ENCODE results near the gene CRB1.

The CRB1 gene

DNA sequence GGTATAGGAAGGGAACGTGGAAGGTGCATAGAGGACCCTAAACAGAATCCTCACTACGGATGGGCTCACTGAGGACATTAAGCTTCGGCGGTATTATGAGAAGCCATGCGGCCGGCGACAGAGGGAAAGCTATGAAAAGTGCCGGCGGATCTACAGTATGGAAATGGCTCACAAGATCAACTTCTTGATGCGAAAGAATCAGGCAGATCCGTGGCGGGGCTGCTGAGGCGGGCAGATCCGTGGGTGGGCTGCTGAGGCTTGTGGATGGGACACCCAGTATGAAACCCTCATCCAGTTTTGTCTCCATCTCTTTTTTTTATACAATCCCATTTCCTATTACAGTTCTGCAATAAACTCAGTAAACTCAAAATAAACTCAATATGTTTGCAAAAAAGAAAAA is 95.8 kb downstream of the CRB1 start:
- H3K4me3 ChIP-seq (ENCODE audit: control insufficient read depth, low read depth, low read length) = no peak overlapping the region
- DNase-seq (ENCODE audit: low read depth) = no peak
- TF ChIP-seq, protein P1, sequence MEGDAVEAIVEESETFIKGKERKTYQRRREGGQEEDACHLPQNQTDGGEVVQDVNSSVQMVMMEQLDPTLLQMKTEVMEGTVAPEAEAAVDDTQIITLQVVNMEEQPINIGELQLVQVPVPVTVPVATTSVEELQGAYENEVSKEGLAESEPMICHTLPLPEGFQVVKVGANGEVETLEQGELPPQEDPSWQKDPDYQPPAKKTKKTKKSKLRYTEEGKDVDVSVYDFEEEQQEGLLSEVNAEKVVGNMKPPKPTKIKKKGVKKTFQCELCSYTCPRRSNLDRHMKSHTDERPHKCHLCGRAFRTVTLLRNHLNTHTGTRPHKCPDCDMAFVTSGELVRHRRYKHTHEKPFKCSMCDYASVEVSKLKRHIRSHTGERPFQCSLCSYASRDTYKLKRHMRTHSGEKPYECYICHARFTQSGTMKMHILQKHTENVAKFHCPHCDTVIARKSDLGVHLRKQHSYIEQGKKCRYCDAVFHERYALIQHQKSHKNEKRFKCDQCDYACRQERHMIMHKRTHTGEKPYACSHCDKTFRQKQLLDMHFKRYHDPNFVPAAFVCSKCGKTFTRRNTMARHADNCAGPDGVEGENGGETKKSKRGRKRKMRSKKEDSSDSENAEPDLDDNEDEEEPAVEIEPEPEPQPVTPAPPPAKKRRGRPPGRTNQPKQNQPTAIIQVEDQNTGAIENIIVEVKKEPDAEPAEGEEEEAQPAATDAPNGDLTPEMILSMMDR (conservative IDR thresholded peaks at IDR 0.05; ENCODE audit: control insufficient read depth, insufficient read depth, low read depth, low read length) = no peak

DNA sequence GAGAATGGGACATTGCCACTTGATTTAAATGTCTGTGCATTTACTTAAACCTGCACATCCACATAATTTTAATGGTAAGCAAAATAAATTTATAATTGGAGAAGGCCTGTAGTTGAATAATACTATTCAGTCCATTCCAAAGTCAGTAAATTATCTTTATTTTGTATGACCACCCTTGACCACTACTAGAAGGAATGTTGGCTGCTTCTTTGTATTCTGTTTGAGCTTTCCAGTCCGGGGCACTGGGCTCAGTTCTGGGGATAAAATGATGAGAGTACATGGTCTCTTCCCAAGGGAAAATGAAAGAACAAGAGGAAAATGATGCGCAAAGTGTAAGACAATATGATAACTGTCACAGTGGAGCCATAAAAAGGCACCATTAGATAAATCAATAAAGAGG is 98.9 kb downstream of the CRB1 start:
- DNase-seq (ENCODE audit: low read depth) = no peak
- TF ChIP-seq, protein P1 (conservative IDR thresholded peaks at IDR 0.05; ENCODE audit: control insufficient read depth, insufficient read depth, low read depth, low read length) = no peak
- no peak overlapping the region for H3K4me3 ChIP-seq (ENCODE audit: control insufficient read depth, low read depth, low read length)

DNA sequence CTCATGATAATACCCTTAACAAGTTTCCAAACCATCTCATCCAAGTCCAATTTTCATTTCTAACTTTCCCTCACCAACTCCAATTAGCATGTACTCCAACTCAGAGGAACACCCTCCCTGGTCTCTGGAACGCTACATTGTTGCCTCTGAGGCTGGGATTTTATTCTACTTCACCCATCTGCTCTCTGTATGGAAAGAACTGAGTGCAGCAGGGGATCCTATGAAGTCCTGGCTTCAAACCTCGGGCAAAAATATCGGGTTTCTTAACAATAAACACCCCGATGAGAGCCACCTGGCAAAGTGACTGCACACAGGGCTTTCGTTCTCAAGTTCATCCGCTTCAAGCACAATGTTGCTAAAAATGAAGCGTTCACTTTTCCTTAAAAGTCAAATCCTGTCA is 99.6 kb downstream of the CRB1 start:
- TF ChIP-seq, protein P1 (conservative IDR thresholded peaks at IDR 0.05; ENCODE audit: control insufficient read depth, insufficient read depth, low read depth, low read length) = no peak
- no peak for DNase-seq (ENCODE audit: low read depth)
- H3K4me3 ChIP-seq (ENCODE audit: control insufficient read depth, low read depth, low read length) = no peak overlapping the region

DNA sequence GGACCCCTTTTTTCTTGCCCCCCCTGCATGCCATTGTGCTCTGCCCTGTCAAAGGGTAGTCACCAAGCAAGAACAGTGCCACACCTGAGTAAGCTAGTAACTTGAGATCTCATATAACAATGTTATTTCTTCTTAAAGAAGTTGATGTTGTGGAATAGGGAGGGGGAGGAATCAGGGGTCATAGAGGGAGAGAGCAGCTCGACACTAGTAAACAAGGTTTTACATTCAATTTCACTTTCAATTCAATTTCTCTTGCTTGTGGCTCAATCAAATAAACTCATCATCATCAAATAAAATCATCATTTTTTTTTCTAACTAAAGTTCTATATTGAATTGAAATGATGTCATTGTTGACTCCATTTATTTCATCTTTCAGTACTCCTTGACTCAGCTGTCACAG is 106.4 kb downstream of the CRB1 start:
- H3K4me3 ChIP-seq (ENCODE audit: control insufficient read depth, low read depth, low read length) = no peak overlapping the region
- TF ChIP-seq, protein P1 (conservative IDR thresholded peaks at IDR 0.05; ENCODE audit: control insufficient read depth, insufficient read depth, low read depth, low read length) = no peak
- no peak for DNase-seq (ENCODE audit: low read depth)

DNA sequence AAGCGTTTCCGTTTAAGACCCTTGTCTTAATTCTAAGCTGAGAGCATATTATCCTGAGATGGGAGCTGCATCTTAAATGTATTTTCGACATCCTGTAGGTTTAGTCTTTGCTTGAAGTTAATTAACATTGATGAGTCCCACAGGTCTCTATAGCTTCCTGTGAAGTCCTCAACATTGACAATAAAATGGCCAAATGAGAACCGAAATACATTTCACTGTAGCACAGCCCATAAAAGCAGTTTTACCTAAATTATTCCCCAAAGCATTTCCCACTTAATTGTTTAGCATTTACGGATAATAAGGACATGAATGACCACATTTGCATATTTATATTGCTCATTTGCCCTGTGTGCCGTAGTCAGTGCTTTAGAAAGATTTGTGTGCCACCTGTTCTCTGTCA is 116.4 kb downstream of the CRB1 start:
- TF ChIP-seq, protein P1 (conservative IDR thresholded peaks at IDR 0.05; ENCODE audit: control insufficient read depth, insufficient read depth, low read depth, low read length) = no peak
- no peak overlapping the region for H3K4me3 ChIP-seq (ENCODE audit: control insufficient read depth, low read depth, low read length)
- no peak for DNase-seq (ENCODE audit: low read depth)

DNA sequence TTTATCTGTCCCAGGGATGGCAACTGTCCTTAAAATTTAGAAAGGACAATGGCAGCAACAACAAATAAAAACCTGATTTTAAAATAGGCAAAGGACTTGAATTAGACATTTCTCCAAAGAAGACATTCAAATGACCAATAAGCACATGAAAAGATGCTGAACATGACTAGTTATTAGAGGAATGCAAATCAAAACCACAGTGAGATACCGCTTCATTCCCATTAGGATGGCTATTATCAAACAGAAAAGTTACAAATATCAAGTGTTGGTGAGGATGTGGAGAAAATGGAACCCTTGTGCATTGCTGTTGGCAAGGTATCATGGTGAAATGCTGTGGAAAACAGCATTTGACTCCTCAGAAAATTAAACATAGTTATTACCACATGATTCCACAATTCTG is 120.7 kb downstream of the CRB1 start:
- DNase-seq (ENCODE audit: low read depth) = no peak
- TF ChIP-seq, protein P1 (conservative IDR thresholded peaks at IDR 0.05; ENCODE audit: control insufficient read depth, insufficient read depth, low read depth, low read length) = no peak
- H3K4me3 ChIP-seq (ENCODE audit: control insufficient read depth, low read depth, low read length) = no peak overlapping the region

DNA sequence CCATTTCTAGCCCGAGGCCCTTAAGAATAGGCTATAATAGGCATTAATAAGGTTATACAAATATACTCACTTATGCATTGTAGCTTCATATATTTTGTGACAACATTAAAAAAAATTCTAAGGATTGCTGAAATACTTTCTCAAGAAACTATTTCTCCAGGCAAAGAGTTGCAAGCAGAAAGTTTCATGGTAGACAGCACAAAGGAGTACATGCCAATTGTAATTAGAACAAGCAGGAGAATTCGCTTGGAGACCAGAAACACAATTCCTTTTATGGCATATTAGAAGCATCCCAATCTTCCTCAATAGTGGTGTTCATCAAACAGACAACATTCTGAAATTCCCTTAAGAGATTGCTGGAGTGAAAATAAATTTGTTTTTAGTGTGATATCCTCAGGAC is 122.8 kb downstream of the CRB1 start:
- H3K4me3 ChIP-seq (ENCODE audit: control insufficient read depth, low read depth, low read length) = no peak overlapping the region
- DNase-seq (ENCODE audit: low read depth) = no peak
- TF ChIP-seq, protein P1 (conservative IDR thresholded peaks at IDR 0.05; ENCODE audit: control insufficient read depth, insufficient read depth, low read depth, low read length) = no peak
